NCI-H82 treated with DMSO at 0.1 percent for 48 hours (cell line): ENCODE results near the gene GMPPB.

Source experiments
- DNase-seq: peaks from one replicate; lab custom pipeline; 2025; ENCODE audit not compliant: unreplicated experiment; lab: John Stamatoyannopoulos, UW

The GMPPB gene

DNA sequence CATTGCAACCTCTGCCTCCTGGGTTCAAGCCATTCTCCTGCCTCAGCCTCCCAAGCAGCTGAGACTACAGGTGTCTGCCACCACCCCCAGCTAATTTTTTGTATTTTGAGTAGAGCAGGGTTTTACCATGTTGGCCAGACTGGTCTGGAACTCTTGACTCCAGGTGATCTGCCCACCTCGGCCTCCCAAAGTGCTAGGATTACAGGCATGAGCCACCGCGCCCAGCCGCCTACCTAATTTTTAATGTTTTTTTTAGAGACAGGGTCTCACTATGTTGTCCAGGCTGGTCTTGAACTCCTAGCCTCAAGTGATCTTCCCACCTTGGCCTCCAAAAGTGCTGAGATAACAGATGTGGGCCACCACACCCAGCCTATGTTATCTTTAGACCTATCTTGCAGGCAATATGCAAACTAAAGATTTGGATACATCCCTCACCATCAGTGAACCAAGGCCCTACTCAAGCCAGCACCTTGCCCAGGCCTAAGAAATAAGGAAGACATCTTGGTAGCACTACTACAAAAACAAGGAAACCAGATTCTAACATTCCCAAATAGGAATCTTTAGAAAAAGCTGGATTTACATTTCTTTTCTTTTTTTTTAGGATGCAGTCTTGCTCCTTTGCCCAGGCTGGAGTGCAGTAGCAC lies 6.3 kb upstream of the GMPPB start:
- DNase-seq = no peak

DNA sequence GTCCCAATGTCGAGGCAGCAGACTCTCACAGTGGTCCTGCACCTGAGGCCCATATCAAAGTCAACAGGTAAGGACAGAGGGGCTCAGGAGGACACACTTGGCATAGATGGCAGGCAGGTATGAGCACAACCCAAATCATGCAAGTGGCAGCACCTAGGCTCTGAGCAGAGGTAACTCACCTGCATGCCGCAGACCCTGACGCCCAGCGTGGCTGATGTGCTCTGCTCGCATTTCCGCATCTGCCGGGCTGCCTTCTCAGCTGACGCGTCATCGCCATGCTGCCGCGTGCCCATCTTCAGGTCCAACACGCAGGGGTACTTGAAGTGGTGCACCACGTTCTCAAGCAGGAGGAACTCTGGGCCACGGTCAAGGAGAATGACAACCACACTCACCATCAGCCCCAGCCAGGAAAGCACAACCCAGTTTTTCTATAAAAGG lies 4.2 kb upstream of the GMPPB start:
- DNase-seq = no peak

DNA sequence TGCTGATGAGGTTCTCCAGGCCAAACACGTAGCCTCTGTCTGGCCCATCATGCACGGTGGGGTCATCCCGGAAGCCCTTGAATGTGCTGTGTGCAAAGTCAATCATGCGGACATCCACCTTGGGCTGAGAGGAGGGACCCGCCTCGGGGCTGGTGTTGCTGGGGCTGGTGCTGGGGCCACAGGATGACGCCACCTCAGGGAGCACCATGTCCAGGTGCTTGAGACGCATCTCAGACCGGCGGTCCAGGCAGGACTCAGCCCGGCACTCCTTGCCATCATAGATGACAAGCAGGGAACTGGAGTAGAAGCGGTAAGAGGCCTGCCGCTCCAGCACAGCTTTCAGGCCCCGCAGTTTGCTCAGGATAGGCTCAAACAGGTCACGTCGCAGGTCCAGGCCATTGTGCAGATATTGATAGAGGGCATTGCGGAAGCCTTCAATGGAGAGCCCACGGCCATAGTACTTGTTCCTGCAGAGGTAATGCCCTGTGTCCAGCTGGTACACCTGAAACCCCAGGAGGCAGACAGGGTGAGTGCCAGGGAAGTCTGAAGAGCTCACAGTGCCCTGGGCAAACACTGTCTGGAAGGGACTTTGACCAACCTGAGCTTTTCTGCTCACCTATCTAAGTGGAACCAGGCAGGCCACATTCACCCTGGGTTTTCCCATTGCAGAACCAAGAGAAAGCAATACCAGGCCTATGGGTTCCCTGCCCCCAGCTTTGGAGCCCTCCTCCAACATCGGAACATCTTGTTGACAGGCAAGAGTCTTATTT lies 3.6 kb upstream of the GMPPB start:
- no peak for DNase-seq

DNA sequence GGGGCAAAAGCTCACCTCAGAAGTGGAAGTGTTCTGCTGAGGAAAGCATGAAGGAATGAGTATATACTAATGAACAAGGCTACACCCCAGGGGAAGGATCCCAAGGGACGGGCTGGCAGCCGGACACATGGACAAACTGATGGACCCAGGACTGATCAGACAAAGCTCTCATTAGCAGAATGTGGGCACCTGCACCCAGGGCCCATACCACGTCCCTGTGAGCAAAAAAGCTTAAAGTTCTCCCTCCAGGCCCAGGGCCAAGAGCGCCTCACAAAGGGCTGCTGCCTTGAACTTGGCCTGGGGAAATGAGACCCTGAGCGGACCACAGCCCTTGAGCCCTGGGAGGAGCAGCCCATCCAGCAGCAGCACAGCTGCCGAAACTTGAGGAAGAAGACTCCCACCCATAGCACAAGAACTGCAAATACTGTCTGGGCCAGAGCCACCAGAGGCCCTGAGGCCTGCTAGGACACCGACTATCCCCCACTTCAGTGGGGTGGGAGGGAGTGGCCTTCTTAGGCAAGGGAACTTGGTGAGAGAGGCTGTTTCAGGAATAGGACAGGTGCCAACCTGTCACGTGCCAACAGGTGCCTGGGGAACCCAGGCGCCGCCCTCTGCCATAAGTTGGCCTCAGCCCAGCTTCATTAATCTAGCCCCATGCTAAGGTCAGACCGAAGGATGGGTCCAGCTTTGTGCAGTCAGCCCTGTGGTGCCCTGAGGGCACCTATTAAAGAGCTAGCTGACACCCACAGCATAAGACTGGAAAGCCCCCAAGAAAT lies 2.3 kb upstream of the GMPPB start:
- no peak for DNase-seq

DNA sequence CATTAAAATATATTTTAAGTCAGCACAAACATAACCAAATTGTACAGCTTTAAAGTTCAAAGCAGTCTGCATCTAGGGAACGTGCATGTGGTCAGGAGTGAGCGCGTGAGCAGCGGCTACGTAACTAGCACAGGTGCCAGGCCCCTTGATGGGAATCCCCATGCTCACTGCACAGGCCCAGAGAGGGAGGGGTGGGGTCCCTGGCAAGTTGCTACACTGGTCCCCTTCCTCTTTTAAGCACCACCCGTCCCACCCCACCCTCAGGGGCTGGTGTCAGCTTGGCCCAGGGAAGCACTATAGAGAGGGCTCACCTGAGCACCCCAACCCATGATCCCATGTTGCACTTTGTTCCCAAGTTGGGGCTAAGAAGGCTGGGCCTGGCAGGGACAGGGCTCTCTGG lies 835 bp upstream of the GMPPB start:
- no peak for DNase-seq

DNA sequence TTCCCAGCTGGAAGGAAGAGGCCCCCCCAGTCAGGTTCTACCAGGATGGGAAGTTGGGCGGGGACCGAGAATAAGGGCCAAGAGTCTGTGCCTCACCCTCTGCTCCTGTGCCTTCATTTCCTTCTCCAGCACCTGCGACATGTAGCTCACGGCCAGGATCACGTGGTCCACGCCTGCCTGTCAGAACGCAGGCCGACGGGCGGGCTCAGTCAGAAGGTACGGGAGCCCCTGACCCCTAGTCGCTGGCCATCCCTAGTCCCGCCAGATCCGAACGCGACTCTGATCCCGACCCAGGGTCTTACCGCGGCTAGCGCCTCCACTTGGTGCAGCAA lies 489 bp downstream of the GMPPB start:
- no peak for DNase-seq

DNA sequence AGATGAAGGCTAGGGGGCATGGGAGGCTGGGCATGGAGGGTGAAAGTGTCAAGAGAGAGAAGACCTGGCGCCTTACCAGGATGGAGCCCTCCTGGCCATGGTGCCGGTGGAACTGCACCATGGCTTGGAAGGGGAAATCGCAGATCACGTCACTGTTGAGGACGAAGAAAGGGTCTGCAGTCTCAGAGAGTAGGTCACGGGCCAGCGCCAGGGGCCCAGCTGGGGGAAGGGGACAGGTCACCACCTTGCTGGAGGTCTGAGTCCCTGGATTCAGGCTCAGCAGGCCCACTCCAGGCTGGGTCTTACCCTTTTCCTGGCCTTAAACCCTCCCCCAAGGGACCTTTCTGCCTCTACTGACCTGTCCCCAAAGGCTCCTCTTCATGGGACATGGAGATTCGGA lies 855 bp downstream of the GMPPB start:
- DNase-seq = no peak

DNA sequence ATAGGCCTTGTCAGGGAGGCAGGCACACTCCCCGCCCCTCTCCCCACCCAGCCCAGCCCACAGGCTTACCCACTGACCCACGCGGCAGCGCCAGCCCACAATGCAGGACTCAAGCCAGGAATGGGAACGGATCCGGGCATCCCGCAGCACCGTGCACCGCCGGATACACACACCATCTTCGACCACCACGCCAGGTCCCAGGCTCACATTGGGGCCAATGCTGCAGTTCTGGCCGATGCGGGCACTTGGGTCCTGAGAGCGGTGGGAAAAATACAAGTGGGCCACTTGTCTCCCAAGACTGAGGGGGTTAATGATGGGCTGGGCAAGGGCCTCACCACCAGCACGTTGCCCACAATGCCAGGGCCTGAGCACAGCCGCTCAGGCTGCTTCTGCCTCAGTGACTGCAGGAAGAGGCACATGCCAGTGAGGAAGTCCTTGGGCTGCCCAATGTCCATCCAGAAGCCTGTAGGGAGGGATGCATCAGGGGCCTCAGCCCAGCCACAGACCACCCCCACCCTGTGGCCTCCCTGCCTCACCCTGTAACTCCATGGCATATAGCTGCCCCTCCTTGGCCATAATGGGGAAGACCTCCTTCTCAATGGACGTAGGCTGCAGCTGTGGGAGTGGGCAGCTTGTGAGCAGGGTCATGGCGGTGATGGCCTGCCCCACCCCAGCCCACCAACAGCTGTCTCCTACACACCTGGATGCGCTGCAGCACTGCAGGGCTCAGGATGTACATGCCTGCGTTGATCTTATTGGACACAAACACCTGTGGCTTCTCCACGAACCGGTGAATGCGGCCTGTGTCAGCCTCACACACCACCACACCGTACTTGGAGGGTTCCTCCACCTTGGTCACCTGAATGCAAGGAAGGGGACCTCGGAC lies 1.6 kb downstream of the GMPPB start:
- no peak for DNase-seq

DNA sequence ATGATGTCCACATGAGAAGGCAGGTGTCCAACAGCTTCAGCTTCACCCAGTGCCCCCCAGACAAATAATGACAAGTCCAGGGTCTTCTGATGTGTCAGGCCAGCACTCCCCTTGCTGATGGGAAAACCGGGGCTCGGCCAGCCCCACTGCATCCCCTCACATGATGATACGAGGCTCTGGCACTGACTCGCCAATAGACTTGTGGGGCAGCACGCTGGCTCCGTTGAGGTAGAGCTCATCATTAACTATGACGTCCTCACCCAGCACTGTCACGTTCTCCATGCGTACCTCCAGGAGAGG lies 2.2 kb downstream of the GMPPB start:
- DNase-seq = no peak

DNA sequence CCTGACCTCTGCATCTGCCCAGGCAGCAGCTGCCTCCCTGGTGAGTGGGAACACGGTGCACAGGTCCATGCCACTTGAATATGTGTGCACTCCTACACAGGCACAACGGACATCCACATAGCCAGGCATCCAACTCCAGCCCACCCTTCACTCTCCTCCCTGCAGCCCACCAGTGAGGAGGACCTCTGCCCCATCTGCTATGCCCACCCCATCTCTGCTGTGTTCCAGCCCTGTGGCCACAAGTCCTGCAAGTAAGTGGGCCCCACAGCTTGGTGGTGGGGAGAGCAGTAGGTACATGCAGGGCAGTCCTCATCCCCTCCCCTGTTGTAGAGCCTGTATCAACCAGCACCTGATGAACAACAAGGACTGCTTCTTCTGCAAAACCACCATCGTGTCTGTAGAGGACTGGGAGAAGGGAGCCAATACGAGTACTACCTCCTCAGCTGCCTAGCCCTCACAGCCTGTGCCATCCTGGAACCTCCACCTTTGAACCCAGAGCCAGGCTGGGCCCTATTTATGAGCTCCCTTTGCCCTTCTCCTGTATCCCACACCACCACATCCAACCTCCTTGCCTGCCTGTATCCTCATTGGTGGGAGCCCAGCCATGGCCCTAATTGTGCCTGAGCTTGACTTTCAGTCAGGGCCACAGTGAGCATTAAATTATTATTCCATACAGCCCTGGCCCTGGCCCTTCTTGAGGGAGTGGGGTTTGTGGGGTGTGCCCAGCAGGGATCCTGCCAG lies 2.7 kb downstream of the GMPPB start:
- no peak for DNase-seq

DNA sequence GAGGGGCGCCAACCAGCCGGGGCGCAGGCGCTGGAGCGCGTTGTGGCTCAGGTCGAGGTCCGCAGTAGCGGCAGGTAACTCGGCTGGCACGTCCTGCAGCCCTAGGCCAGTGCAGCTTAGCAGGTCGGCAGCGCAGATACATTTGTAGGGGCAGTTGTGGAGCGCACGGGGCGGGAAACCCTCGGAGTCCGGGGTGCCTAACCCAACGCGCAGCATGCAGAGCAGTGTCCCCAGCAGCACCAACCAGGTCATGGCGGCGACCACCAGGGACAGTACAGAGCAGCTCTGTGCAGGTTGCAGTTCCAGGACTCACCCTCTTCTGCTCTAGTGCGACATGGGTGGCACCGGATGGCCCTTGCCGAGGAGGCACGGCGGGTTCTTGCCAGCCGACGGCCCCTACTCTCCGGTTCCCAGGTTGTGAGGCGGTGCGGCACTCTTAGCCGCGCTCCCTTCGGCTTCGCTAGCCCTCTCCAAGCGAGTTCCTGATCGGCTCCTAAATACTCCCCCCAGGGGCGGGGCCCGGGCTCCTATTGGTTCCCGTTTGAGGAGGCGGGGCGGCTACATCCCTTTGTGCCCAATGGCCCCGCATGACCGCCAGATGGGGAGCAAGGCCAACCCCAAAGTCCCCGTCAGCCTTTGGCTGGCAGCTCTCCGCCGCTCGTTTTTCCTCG lies 4.4 kb downstream of the GMPPB start, which contains the start of gene AMIGO3:
Gene AMIGO3, minus strand, starts transcription at position 471 of the 671 bp plus-strand sequence. Its CDS starts 219 bp downstream, at position 252.
- DNase-seq = peak; percentile 75

DNA sequence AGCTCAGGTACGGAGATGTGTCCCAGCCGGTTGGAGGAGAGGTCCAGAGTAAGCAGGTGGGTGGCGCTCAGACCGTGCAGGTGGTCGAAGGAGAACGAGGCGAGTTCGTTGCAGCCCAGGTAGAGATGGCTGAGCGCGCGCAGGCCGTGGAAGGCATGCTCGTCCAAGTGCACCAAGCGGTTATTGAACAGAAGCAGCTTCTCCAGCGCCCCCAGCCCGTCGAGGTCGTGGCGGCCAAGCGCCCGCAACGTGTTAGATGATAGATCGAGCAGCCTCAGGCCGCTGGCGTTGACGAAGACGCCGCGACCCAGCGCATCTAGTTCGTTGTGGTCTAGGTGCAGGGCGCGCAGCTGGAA lies 4.9 kb downstream of the GMPPB start:
- DNase-seq = no peak

DNA sequence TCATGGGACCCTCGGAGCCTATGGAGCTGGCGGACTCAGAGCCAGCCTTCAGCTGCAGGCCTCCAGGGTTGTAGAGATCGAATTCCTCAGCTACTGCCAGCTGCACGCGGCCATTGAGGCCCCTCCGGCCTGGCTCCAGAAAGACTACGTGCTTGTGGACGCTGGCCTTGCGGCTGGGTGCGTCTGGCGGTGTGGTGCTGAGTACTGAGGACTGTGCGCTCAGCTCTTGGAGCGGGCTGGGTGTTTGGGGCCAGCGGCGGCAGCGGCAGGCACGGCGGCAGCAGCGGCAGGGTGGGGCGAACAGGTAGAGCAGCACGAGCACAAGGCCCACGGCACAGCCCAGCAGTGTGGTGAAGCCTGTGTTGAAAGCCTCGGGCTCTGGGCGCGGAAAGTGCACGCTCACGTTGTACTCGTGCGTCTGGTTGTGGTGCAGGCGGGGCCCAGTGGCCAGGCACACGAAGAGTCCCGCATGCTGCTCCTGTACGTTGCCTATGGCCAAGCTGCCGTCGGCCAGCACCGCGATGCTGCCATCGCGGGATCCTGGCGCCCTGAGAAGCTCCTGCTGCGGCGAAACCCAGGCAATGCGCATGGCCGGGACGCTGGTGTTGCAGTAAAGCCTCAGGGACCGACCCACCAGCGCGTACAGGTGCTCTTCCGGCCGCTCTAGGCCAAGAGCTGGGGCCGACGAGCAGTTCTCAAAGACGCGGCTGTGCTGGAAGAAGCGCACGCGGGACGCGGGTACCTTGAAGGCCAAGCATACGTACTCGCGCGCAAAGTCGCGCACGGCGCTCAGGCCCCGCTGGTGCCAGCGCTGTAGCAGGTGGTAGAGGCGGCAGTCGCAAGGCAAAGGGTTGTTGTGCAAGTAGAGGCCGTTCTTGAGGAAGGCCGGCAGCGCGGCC lies 5.5 kb downstream of the GMPPB start:
- no peak for DNase-seq

DNA sequence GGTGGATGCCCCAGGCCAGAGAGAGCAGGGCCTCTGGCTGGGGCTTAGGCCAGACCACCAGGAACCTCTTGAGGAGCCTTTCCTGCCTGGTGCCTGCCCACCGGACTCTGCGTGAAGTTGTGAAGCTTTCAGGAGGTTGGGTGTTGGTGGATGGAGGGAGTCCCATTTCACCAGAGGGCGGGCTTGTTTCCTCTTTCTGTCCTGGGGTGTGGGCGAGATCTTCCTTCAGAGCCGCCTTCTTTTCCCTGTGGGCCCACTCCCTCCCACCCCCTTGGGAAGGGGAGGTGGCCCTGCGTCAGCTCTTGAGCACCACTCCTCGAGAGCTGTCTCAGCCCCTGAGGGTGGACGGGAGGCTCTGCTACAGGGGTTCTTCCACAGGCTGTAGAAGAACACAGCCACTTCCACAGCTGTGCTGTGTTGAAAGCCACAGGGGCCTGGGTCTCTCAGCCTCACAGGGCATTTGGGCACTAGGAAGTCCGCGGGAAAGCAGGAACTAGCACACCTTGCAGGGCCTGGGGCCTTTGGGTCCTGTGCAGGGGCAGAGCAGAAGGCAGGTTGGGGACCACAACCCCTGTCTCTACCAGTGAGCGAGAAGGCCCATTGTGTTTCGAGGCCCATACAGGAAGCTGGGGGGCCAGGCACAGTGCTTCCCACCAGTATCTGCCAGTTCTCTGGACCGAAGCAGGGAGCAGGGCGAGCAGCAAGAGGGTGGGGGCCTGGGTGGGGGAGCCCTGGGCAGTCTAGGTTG lies 6.4 kb downstream of the GMPPB start:
- no peak for DNase-seq

DNA sequence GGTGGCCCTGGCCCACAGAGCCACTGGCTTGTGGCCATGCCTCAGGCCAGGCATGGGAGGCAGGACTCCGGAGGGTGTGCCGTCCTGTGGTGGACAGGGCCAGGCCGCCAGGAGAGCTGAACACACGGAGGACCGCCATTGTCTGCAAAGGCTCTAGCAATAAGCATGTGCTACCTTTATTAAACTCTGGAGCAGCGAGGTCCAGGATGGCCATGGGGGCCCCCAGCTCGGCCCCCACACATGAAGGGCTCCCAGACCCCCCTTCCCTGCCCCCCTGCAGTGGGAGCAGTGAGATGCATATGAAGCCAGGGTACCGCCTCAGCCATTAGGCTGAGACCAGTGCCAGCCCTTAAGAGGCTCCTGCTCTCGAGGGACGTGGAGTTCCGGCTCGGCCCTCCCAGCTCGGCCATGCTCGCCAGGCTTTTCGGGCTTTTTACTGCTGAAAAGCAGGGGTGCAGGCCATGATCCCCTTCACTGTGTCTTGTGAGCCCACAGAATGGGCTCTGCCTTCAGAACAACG lies 7.0 kb downstream of the GMPPB start:
- no peak for DNase-seq

DNA sequence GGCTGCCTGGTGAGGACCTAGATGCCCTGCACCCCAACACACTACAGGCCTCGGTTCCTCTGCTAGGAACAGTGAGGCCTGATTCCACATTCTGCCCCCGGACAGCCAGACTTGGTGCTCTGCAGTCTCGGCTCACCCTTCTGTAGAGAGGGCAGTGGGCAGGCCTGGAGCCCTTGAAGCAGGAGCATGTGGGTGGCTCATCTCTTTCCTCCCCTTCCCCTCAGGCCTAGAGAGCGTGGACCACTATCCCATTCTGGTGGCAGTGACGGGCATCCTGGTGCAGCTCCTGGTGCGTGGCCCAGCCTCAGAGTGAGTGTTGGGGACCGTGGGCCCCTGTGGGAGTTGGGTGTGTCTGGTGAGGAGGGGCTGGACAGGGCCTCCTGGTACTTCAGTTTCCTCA lies 7.6 kb downstream of the GMPPB start:
- no peak for DNase-seq

DNA sequence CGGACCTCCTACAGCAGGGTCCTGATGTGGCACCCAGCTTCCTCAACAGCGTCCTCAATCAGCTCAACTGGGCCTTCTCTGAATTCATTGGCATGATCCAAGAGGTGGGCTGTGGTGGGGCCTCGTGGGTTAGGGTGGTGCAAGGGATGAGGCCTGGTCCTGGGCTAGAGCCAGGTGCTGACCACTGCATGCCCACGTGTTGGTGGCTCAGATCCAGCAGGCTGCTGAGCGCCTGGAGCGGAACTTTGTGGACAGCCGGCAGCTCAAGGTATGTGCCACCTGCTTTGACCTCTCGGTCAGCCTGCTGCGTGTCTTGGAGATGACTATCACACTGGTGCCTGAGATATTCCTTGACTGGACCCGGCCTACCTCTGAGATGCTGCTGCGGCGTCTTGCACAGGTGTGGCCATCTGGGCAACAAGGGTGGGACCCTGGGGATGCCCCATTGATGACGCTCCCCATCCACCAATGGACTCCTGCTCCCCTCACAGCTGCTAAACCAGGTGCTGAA lies 8.1 kb downstream of the GMPPB start:
- no peak for DNase-seq
